ENCODE data around the gene AJAP1. TPM values are rescaled to one million over a fixed set of nuclear protein-coding genes. Genes with fewer than 3 reads are reported as not detected.

The AJAP1 gene
- total RNA-seq, 1 donor from 2014 or later: 0.21 TPM

- peaks cover 18% of the 10 kb centered on the region for H3K27me3 Mint-ChIP-seq (ENCODE audit: unreplicated experiment)
- no peaks in the 10 kb centered on the region for H3K36me3 Mint-ChIP-seq (ENCODE audit: low read depth, unreplicated experiment)
- peaks cover 10% of the 10 kb centered on the region for H3K4me1 Mint-ChIP-seq (ENCODE audit: unreplicated experiment)
- H3K4me3 Mint-ChIP-seq (ENCODE audit: unreplicated experiment): peak overlapping the region; percentile 35
- no peak for TF ChIP-seq CTCF (IDR thresholded peaks at IDR 0.05; ENCODE audit: unreplicated experiment)
- DNase-seq (ENCODE audit: low spot score): no peak
- H3K27ac Mint-ChIP-seq (ENCODE audit: unreplicated experiment): peak overlapping the region; percentile 72
- H3K9me3 Mint-ChIP-seq (ENCODE audit: unreplicated experiment): no peaks in the 10 kb centered on the region
These were observed 2.2 kb downstream of the AJAP1 start for GRCh38 chr1:4656533-4657140.

DNA sequence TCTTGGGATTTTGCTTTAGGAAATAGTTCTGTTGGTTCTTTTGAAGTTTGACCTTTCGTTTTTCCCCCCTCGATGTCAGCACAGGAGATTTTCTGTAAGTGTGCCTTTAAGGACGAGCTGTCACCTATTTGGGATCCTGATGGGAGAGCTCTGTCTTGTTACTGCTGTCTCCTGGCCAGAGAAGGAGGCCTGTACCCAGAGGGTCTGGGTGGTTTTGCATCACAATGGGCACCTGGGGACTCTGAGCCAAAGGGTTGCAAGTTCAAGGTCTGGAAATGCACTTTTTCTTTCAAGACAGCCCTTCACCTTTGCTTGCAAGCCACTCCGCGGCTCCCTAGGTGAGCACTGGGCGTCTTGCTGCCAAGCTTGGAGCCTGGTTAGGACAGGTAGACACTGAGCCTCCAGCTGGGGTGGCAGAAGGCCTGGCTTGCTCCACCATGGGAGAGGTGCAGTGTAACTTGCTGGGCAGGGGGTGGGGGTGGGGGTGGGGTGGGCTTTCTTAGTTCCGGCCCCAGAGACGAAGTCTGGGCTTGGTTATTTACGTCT, 2.9 kb downstream of the AJAP1 start:
- Mint-ChIP-seq H3K9me3 (ENCODE audit: unreplicated experiment) (no peaks in the 10 kb centered on the region), H3K4me3 (ENCODE audit: unreplicated experiment) (no peak overlapping the region), H3K4me1 (ENCODE audit: unreplicated experiment) (peaks cover 10% of the 10 kb centered on the region), H3K36me3 (ENCODE audit: low read depth, unreplicated experiment) (no peaks in the 10 kb centered on the region), H3K27ac (ENCODE audit: unreplicated experiment) (no peak overlapping the region), H3K27me3 (ENCODE audit: unreplicated experiment) (peaks cover 19% of the 10 kb centered on the region)
- no peak for TF ChIP-seq CTCF (IDR thresholded peaks at IDR 0.05; ENCODE audit: unreplicated experiment)
- DNase-seq (ENCODE audit: low spot score): no peak

DNA sequence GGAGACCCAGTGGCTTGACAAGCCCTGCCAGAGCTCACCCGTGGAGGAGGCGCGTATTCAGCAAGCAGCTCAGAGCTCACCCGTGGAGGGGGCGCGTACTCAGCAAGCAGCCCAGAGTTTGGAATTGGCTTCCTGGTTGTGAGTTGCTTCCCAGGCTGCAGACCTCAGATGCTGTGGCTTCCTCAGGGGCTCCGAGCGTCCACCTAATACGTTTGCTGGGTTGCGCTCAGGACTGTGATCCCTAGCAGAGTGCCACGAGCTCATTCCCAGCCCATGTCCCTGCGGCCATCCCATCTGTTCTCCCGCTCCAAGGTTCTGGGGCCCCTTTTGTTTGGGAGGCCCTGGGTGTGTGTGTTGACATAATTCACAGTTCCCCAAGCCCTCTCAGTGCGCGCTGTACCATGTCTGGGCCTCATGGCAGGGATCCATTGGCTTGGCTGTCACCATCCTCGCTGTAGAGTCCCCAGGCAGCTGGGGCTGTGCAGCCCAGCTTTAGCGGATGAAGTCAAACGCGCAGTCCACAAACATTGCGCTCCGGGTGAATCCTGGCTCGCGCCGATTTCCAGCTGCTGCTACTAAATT, 3.6 kb downstream of the AJAP1 start:
- peaks cover 18% of the 10 kb centered on the region for H3K27me3 Mint-ChIP-seq (ENCODE audit: unreplicated experiment)
- no peak overlapping the region for H3K4me3 Mint-ChIP-seq (ENCODE audit: unreplicated experiment)
- no peak for DNase-seq (ENCODE audit: low spot score)
- H3K27ac Mint-ChIP-seq (ENCODE audit: unreplicated experiment): no peak overlapping the region
- no peak for TF ChIP-seq CTCF (IDR thresholded peaks at IDR 0.05; ENCODE audit: unreplicated experiment)
- H3K36me3 Mint-ChIP-seq (ENCODE audit: low read depth, unreplicated experiment): no peaks in the 10 kb centered on the region
- peaks cover 10% of the 10 kb centered on the region for H3K4me1 Mint-ChIP-seq (ENCODE audit: unreplicated experiment)
- no peaks in the 10 kb centered on the region for H3K9me3 Mint-ChIP-seq (ENCODE audit: unreplicated experiment)

- no peak overlapping the region for H3K27ac Mint-ChIP-seq (ENCODE audit: unreplicated experiment)
- H3K36me3 Mint-ChIP-seq (ENCODE audit: low read depth, unreplicated experiment): no peaks in the 10 kb centered on the region
- H3K9me3 Mint-ChIP-seq (ENCODE audit: unreplicated experiment): no peaks in the 10 kb centered on the region
- TF ChIP-seq CTCF (IDR thresholded peaks at IDR 0.05; ENCODE audit: unreplicated experiment): no peak
- no peak overlapping the region for H3K4me3 Mint-ChIP-seq (ENCODE audit: unreplicated experiment)
- DNase-seq (ENCODE audit: low spot score): no peak
- peaks cover 10% of the 10 kb centered on the region for H3K4me1 Mint-ChIP-seq (ENCODE audit: unreplicated experiment)
- peaks cover 13% of the 10 kb centered on the region for H3K27me3 Mint-ChIP-seq (ENCODE audit: unreplicated experiment)
These were observed 4.5 kb downstream of the AJAP1 start for GRCh38 chr1:4658643-4659628.
